Measurements from ENCODE around the gene ZNF467. TPM values are rescaled to one million over a fixed set of nuclear protein-coding genes. Genes with fewer than 3 reads are reported as not detected.

The ZNF467 gene
- total and polyA plus RNA-seq, 2 donors (not counting 3 experiments of a cell fraction or from before 2014, with no cell fraction given): 4.2 to 8.9 TPM

- H3K4me3 ChIP-seq (replicated peaks in 1 of 3; ENCODE audit: insufficient read depth in 1 of 3, low read depth in 1 of 3, low read length in 3 of 3): no peak overlapping the region
- DNase-seq (ENCODE audit: low read depth, low spot score): no peak
- no peaks in the 10 kb centered on the region for H3K79me2 ChIP-seq (ENCODE audit: control insufficient read depth, insufficient read depth, low read length)
- H3K9me1 ChIP-seq (replicated peaks; ENCODE audit: control insufficient read depth, extremely low read depth, insufficient read depth, low read length): no peaks in the 10 kb centered on the region
- no peaks in the 10 kb centered on the region for H3K9me3 ChIP-seq (replicated peaks; ENCODE audit: control insufficient read depth, insufficient read depth, low read length)
- ChIA-PET POLR2A (no interaction called here), CTCF (interaction anchor here (0.8 to 1.0 kb wide), 2 partner anchors 25 to 35 kb away, joined by 3 read pairs; no protein-coding TSS in a partner anchor)
- no TSS peak for BruUV-seq (replicated peaks)
- H3K27ac ChIP-seq (ENCODE audit: insufficient read depth, low read depth, low read length): no peak overlapping the region
- dilution Hi-C loops (cut with MboI; ENCODE audit: extremely low pct_ligation_motif_present, low sequenced_read_pairs): no loop called here
- H3K4me2 ChIP-seq (ENCODE audit: insufficient read depth, low read length): no peak overlapping the region
- FAIRE-seq: no peak
- H4K20me1 ChIP-seq (replicated peaks; ENCODE audit: control insufficient read depth, extremely low read depth, insufficient read depth, low read length): no peaks in the 10 kb centered on the region
- H2AFZ ChIP-seq (ENCODE audit: low read depth, low read length): no peak overlapping the region
- no peaks in the 10 kb centered on the region for H3K4me1 ChIP-seq (ENCODE audit: control insufficient read depth, extremely low read depth, insufficient read depth, low read length)
- intact Hi-C loops (cut with micrococcal nuclease): no loop called here
- peaks cover 0 to 2% of the 10 kb centered on the region in 2 experiments for H3K27me3 ChIP-seq (ENCODE audit: control insufficient read depth in 2 of 2, insufficient read depth in 2 of 2, low read length in 2 of 2)
- no peak overlapping the region for H3K9ac ChIP-seq (replicated peaks; ENCODE audit: extremely low read depth, insufficient read depth, low read length)
- TF ChIP-seq EZH2 (IDR thresholded peaks at IDR 0.05; ENCODE audit: borderline replicate concordance, low read depth, low read length, severe bottlenecking) (no peak), POLR2A (IDR thresholded peaks at IDR 0.05; ENCODE audit: low read depth, low read length) (no peak), POLR2AphosphoS5 (IDR thresholded peaks at IDR 0.05; ENCODE audit: insufficient read depth, low read depth, low read length) (no peak), JUN (IDR thresholded peaks at IDR 0.05; ENCODE audit: borderline replicate concordance, insufficient read depth, insufficient read length, low read depth) (no peak), GATA2 (IDR thresholded peaks at IDR 0.05; ENCODE audit: insufficient read depth, insufficient read length, low read depth, low read length) (no peak), FOS (IDR thresholded peaks at IDR 0.05; ENCODE audit: borderline replicate concordance, insufficient read depth, low read length) (no peak), MAX (IDR thresholded peaks at IDR 0.05; ENCODE audit: insufficient read depth, insufficient read length) (no peak)
- no peaks in the 10 kb centered on the region for H3K36me3 ChIP-seq (ENCODE audit: control insufficient read depth in 2 of 2, extremely low read depth in 1 of 2, insufficient read depth in 2 of 2, low read length in 2 of 2)
These were observed 9.4 kb upstream of the ZNF467 start for GRCh38 chr7:149782682-149783345.

GRCh38 chr7:149781921-149782320 is 8.5 kb upstream of the ZNF467 start:
- dilution Hi-C loops (cut with MboI; ENCODE audit: extremely low pct_ligation_motif_present, low sequenced_read_pairs): no loop called here

More at GRCh38 chr7:149781921-149782320, 8.5 kb upstream of the ZNF467 start:
- H3K9ac ChIP-seq (replicated peaks; ENCODE audit: extremely low read depth, insufficient read depth, low read length): no peak overlapping the region
- DNase-seq (ENCODE audit: low read depth, low spot score) (no peak), FAIRE-seq (no peak)
- no peak overlapping the region for H3K4me3 ChIP-seq (replicated peaks in 1 of 3; ENCODE audit: insufficient read depth in 1 of 3, low read depth in 1 of 3, low read length in 3 of 3)
- BruUV-seq (replicated peaks): no TSS peak
- no peaks in the 10 kb centered on the region for H3K9me3 ChIP-seq (replicated peaks; ENCODE audit: control insufficient read depth, insufficient read depth, low read length)
- H3K79me2 ChIP-seq (ENCODE audit: control insufficient read depth, insufficient read depth, low read length): no peaks in the 10 kb centered on the region
- intact Hi-C loops (cut with micrococcal nuclease): no loop called here
- H3K36me3 ChIP-seq (ENCODE audit: control insufficient read depth in 2 of 2, extremely low read depth in 1 of 2, insufficient read depth in 2 of 2, low read length in 2 of 2): no peaks in the 10 kb centered on the region
- TF ChIP-seq POLR2AphosphoS5 (IDR thresholded peaks at IDR 0.05; ENCODE audit: insufficient read depth, low read depth, low read length) (no peak), MYC (IDR thresholded peaks at IDR 0.05; ENCODE audit: low read depth, low read length) (no peak), FOS (IDR thresholded peaks at IDR 0.05; ENCODE audit: borderline replicate concordance, insufficient read depth, low read length) (no peak), EZH2 (IDR thresholded peaks at IDR 0.05; ENCODE audit: borderline replicate concordance, low read depth, low read length, severe bottlenecking) (no peak), MAX (IDR thresholded peaks at IDR 0.05; ENCODE audit: insufficient read depth, insufficient read length) (no peak), GATA2 (IDR thresholded peaks at IDR 0.05; ENCODE audit: insufficient read depth, insufficient read length, low read depth, low read length) (no peak), JUN (IDR thresholded peaks at IDR 0.05; ENCODE audit: borderline replicate concordance, insufficient read depth, insufficient read length, low read depth) (no peak), POLR2A (IDR thresholded peaks at IDR 0.05; ENCODE audit: low read depth, low read length) (no peak)
- TF ChIP-seq, protein P1, sequence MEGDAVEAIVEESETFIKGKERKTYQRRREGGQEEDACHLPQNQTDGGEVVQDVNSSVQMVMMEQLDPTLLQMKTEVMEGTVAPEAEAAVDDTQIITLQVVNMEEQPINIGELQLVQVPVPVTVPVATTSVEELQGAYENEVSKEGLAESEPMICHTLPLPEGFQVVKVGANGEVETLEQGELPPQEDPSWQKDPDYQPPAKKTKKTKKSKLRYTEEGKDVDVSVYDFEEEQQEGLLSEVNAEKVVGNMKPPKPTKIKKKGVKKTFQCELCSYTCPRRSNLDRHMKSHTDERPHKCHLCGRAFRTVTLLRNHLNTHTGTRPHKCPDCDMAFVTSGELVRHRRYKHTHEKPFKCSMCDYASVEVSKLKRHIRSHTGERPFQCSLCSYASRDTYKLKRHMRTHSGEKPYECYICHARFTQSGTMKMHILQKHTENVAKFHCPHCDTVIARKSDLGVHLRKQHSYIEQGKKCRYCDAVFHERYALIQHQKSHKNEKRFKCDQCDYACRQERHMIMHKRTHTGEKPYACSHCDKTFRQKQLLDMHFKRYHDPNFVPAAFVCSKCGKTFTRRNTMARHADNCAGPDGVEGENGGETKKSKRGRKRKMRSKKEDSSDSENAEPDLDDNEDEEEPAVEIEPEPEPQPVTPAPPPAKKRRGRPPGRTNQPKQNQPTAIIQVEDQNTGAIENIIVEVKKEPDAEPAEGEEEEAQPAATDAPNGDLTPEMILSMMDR (IDR thresholded peaks at IDR 0.05; ENCODE audit: extremely low read depth in 1 of 2, insufficient read depth in 1 of 2, low read depth in 1 of 2, low read length in 2 of 2): no peak
- no peak overlapping the region for H3K27ac ChIP-seq (ENCODE audit: insufficient read depth, low read depth, low read length)
- H3K4me1 ChIP-seq (ENCODE audit: control insufficient read depth, extremely low read depth, insufficient read depth, low read length): no peaks in the 10 kb centered on the region
- POLR2A ChIA-PET: no interaction called here
- no peak overlapping the region for H2AFZ ChIP-seq (ENCODE audit: low read depth, low read length)
- H4K20me1 ChIP-seq (replicated peaks; ENCODE audit: control insufficient read depth, extremely low read depth, insufficient read depth, low read length): no peaks in the 10 kb centered on the region
- no peaks in the 10 kb centered on the region for H3K9me1 ChIP-seq (replicated peaks; ENCODE audit: control insufficient read depth, extremely low read depth, insufficient read depth, low read length)
- CTCF ChIA-PET: interaction anchor here (1.0 kb wide), 1 partner anchor 26 kb away, joined by 3 read pairs; no protein-coding TSS in a partner anchor
- H3K4me2 ChIP-seq (ENCODE audit: insufficient read depth, low read length): no peak overlapping the region
- no peaks in the 10 kb centered on the region for H3K27me3 ChIP-seq (ENCODE audit: control insufficient read depth in 2 of 2, insufficient read depth in 2 of 2, low read length in 2 of 2)

Measured in endothelial cell of umbilical vein (primary cell).